ENCODE data around the gene OCEL1. TPM values are rescaled to one million over a fixed set of nuclear protein-coding genes. Genes with fewer than 3 reads are reported as not detected.

Gene OCEL1
- total and polyA plus RNA-seq, 2 of the 13 experiments (the other 11 are each of a cell fraction or from before 2014, with no cell fraction given): 10.6 to 17.2 TPM

DNA sequence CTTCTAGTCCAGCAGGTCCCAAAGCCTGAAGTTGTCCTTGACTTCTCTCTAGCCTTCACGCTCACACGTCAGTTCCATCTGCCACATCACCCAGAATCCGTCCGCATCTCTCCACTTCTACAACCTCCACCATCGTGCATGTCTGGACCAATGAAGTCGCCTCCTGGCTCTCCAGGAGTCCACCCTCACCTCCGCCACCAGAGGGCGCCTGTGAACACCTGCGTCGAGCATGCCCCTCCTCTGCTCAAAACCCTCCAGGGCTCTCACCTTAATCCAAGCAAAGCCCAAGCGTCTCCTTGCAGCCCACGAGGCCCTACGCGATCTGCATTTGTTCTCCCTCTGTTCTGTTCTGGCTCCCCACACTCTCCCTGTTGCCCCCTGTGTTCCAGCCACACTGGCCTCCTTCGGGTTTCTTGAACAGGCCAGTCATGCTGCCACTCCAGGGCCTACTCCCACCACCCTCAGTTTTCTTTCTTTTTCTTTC is 34.9 kb downstream of the OCEL1 start (continued):
- TF ChIP-seq, protein P1, sequence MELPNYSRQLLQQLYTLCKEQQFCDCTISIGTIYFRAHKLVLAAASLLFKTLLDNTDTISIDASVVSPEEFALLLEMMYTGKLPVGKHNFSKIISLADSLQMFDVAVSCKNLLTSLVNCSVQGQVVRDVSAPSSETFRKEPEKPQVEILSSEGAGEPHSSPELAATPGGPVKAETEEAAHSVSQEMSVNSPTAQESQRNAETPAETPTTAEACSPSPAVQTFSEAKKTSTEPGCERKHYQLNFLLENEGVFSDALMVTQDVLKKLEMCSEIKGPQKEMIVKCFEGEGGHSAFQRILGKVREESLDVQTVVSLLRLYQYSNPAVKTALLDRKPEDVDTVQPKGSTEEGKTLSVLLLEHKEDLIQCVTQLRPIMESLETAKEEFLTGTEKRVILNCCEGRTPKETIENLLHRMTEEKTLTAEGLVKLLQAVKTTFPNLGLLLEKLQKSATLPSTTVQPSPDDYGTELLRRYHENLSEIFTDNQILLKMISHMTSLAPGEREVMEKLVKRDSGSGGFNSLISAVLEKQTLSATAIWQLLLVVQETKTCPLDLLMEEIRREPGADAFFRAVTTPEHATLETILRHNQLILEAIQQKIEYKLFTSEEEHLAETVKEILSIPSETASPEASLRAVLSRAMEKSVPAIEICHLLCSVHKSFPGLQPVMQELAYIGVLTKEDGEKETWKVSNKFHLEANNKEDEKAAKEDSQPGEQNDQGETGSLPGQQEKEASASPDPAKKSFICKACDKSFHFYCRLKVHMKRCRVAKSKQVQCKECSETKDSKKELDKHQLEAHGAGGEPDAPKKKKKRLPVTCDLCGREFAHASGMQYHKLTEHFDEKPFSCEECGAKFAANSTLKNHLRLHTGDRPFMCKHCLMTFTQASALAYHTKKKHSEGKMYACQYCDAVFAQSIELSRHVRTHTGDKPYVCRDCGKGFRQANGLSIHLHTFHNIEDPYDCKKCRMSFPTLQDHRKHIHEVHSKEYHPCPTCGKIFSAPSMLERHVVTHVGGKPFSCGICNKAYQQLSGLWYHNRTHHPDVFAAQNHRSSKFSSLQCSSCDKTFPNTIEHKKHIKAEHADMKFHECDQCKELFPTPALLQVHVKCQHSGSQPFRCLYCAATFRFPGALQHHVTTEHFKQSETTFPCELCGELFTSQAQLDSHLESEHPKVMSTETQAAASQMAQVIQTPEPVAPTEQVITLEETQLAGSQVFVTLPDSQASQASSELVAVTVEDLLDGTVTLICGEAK (IDR thresholded peaks at IDR 0.05): no peak
- TF ChIP-seq, protein P1 (CRISPR knock-in tag; IDR thresholded peaks at IDR 0.05): no peak
- TF ChIP-seq, protein P2, sequence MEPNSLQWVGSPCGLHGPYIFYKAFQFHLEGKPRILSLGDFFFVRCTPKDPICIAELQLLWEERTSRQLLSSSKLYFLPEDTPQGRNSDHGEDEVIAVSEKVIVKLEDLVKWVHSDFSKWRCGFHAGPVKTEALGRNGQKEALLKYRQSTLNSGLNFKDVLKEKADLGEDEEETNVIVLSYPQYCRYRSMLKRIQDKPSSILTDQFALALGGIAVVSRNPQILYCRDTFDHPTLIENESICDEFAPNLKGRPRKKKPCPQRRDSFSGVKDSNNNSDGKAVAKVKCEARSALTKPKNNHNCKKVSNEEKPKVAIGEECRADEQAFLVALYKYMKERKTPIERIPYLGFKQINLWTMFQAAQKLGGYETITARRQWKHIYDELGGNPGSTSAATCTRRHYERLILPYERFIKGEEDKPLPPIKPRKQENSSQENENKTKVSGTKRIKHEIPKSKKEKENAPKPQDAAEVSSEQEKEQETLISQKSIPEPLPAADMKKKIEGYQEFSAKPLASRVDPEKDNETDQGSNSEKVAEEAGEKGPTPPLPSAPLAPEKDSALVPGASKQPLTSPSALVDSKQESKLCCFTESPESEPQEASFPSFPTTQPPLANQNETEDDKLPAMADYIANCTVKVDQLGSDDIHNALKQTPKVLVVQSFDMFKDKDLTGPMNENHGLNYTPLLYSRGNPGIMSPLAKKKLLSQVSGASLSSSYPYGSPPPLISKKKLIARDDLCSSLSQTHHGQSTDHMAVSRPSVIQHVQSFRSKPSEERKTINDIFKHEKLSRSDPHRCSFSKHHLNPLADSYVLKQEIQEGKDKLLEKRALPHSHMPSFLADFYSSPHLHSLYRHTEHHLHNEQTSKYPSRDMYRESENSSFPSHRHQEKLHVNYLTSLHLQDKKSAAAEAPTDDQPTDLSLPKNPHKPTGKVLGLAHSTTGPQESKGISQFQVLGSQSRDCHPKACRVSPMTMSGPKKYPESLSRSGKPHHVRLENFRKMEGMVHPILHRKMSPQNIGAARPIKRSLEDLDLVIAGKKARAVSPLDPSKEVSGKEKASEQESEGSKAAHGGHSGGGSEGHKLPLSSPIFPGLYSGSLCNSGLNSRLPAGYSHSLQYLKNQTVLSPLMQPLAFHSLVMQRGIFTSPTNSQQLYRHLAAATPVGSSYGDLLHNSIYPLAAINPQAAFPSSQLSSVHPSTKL (CRISPR knock-in tag; IDR thresholded peaks at IDR 0.05): peak; percentile 32; the same call in 1 of the 2 replicates
- no peak for TF ChIP-seq ZNF138 (CRISPR knock-in tag; IDR thresholded peaks at IDR 0.05; ENCODE audit: low read depth)
- TF ChIP-seq, protein P3, sequence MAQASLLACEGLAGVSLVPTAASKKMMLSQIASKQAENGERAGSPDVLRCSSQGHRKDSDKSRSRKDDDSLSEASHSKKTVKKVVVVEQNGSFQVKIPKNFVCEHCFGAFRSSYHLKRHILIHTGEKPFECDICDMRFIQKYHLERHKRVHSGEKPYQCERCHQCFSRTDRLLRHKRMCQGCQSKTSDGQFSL (CRISPR knock-in tag; IDR thresholded peaks at IDR 0.05): no peak
- peak; percentile 70; the same call in 1 of the 2 replicates for TF ChIP-seq KDM2A (CRISPR knock-in tag; IDR thresholded peaks at IDR 0.05; ENCODE audit: borderline replicate concordance, low read depth)
- TF ChIP-seq MYC (CRISPR knock-in tag; IDR thresholded peaks at IDR 0.05; ENCODE audit: borderline replicate concordance): peak; percentile 72; the same call in 1 of the 2 replicates
- peak; percentile 63 to 86 for TF ChIP-seq HMGXB4 (CRISPR knock-in tag; IDR thresholded peaks at IDR 0.05; ENCODE audit: borderline replicate concordance in 1 of 2, low read depth in 1 of 2)
- 0 out of 2 replicates have a peak, but pooled peaks have one; percentile 19 for TF ChIP-seq FOXA3 (CRISPR knock-in tag; IDR thresholded peaks at IDR 0.05)
- TF ChIP-seq HOXA7 (CRISPR knock-in tag; IDR thresholded peaks at IDR 0.05): no peak

Measured in HepG2 (cell line).